Measurements from ENCODE around the gene FOXP1.

- TF ChIP-seq CTCF (IDR thresholded peaks at IDR 0.05), result no peak
- no peak for TF ChIP-seq EZH2phosphoT487 (IDR thresholded peaks at IDR 0.05)
- no peak for TF ChIP-seq EZH2 (IDR thresholded peaks at IDR 0.05)
These were observed 96.7 kb downstream of the FOXP1 start for GRCh38 chr3:71486831-71487230.

Data from neural progenitor cell (in vitro differentiated cells).